Keratinocyte (primary cell): Measurements from ENCODE around the gene MTCL1. TPM values are rescaled to one million over a fixed set of nuclear protein-coding genes. Genes with fewer than 3 reads are reported as not detected.
A peak's percentile ranks its signal among the peaks of the same experiment; 100 is the strongest.

Source experiments
- DNase-seq: peaks from one replicate; pipeline ENCODE4 v3.0.0-alpha.2; 2011; ENCODE audit warnings: low read depth, missing footprints, low spot score
- FAIRE-seq: peaks from 2 replicates; lab custom pipeline; 2011; peaks lifted over from hg19 to GRCh38; lab: Jason Lieb, UNC
- H2AFZ ChIP-seq: 2 replicates; pipeline ENCODE4 v1.6.0; 2012; ENCODE audit warnings: low read length, control low read depth, inconsistent platforms; ENCODE audit not compliant: control insufficient read depth
- H3K27ac ChIP-seq: 2 replicates; pipeline ENCODE4 v1.5.1; 2011; ENCODE audit warnings: low read length; ENCODE audit not compliant: control insufficient read depth, insufficient read depth
- H3K27me3 ChIP-seq: 3 replicates; pipeline ENCODE4 v1.6.0; 2011; ENCODE audit warnings: low read length; ENCODE audit not compliant: control insufficient read depth, insufficient read depth; ENCODE audit errors: extremely low read depth
- H3K36me3 ChIP-seq, 2 experiments: 2 replicates in 1 of 2; 3 replicates in 1 of 2; pipeline ENCODE4 v1.5.1; 2011; ENCODE audit warnings: low read length in 2 of 2, mild to moderate bottlenecking in 1 of 2; ENCODE audit not compliant: control insufficient read depth in 2 of 2, insufficient read depth in 2 of 2; ENCODE audit errors: extremely low read depth in 1 of 2
- H3K4me1 ChIP-seq: 3 replicates; pipeline ENCODE4 v1.5.1; 2011; ENCODE audit warnings: low read length; ENCODE audit not compliant: control insufficient read depth, insufficient read depth; ENCODE audit errors: extremely low read depth
- H3K4me2 ChIP-seq: 3 replicates; pipeline ENCODE4 v1.6.0; 2011; ENCODE audit warnings: low read depth, low read length; ENCODE audit not compliant: control insufficient read depth, insufficient read depth; ENCODE audit errors: extremely low read depth
- H3K4me3 ChIP-seq, 3 experiments: fragments of 200-600 bp in 1 of 3; sonication (generic) in 1 of 3; 2 replicates in 2 of 3; 3 replicates in 1 of 3; pipeline ENCODE4 v1.5.1; 2011 to 2016; ENCODE audit warnings: low read length in 3 of 3, mild to moderate bottlenecking in 3 of 3, control low read depth in 2 of 3, inconsistent platforms in 1 of 3, low read depth in 1 of 3, mixed read lengths in 1 of 3, mixed run types in 1 of 3, moderate library complexity in 1 of 3; ENCODE audit not compliant: control insufficient read depth in 2 of 3, insufficient read depth in 2 of 3; ENCODE audit errors: extremely low read depth in 1 of 3
- H3K79me2 ChIP-seq: 2 replicates; pipeline ENCODE4 v1.6.0; 2012; ENCODE audit warnings: low read length; ENCODE audit not compliant: control insufficient read depth, insufficient read depth
- H3K9ac ChIP-seq: 3 replicates; pipeline ENCODE4 v1.6.0; 2011; ENCODE audit warnings: low read length; ENCODE audit not compliant: control insufficient read depth, insufficient read depth; ENCODE audit errors: extremely low read depth
- H3K9me1 ChIP-seq: 3 replicates; pipeline ENCODE4 v1.6.0; 2011; ENCODE audit warnings: low read length; ENCODE audit not compliant: control insufficient read depth, insufficient read depth; ENCODE audit errors: extremely low read depth
- H3K9me3 ChIP-seq: 2 replicates; pipeline ENCODE4 v1.5.1; 2012; ENCODE audit warnings: low read depth, low read length; ENCODE audit not compliant: control insufficient read depth
- H4K20me1 ChIP-seq: 3 replicates; pipeline ENCODE4 v1.6.0; 2011; ENCODE audit warnings: low read length; ENCODE audit not compliant: control insufficient read depth, insufficient read depth; ENCODE audit errors: extremely low read depth
- CTCF ChIP-seq, 3 experiments: IDR thresholded peaks in 1 of 3; conservative IDR thresholded peaks in 1 of 3; optimal IDR thresholded peaks in 1 of 3; 2 replicates in 2 of 3; 3 replicates in 1 of 3; pipeline versions ENCODE3 to v1.5.1; 2011; ENCODE audit warnings: low read length in 3 of 3, mild to moderate bottlenecking in 3 of 3, moderate library complexity in 2 of 3, control low read depth in 1 of 3, inconsistent platforms in 1 of 3; ENCODE audit not compliant: insufficient read depth in 2 of 3; ENCODE audit errors: extremely low read depth in 1 of 3
- EZH2 ChIP-seq: IDR thresholded peaks from one replicate; pipeline ENCODE4 v1.6.1; 2012; ENCODE audit warnings: inconsistent platforms, mild to moderate bottlenecking, low read length, moderate library complexity
- dilution Hi-C: fragments of 300-500 bp; cut with MboI; formaldehyde crosslinking; loops from one replicate; pipeline ENCODE4 v1.7.0; 2020; ENCODE audit warnings: low sequenced_read_pairs; ENCODE audit not compliant: extremely low pct_ligation_motif_present
- polyA plus RNA-seq, 5 experiments: library from polyadenylated mRNA; depleted of rRNA in 3 of 5; stranded (reverse) in 3 of 5; stranded (forward) in 1 of 5; unstranded in 1 of 5; fragments of >200 nt; gene quantifications; 1 replicate in 1 of 5; 2 replicates in 3 of 5; 3 replicates in 1 of 5; pipeline versions ENCODE4 v1.2.1 to v1.2.3, GENCODE V29; 2011 to 2012; ENCODE audit warnings: missing spikeins in 2 of 5, low read depth in 1 of 5, low replicate concordance in 1 of 5

MTCL1 gene
- polyA plus RNA-seq, 1 donor (not counting 4 experiments of a cell fraction or from before 2014, with no cell fraction given) = 15.4 TPM

- no peak overlapping the region for H2AFZ ChIP-seq
- H3K36me3 ChIP-seq = peaks cover 2 to 26% of the 10 kb centered on the region in 2 experiments
- no peaks in the 10 kb centered on the region for H3K27me3 ChIP-seq
- peak overlapping the region in 1 of 3 experiments; percentile 10 for H3K4me3 ChIP-seq
- peak overlapping the region; percentile 55 for H3K4me2 ChIP-seq
- peak overlapping the region; percentile 0 for H3K9ac ChIP-seq
- H3K79me2 ChIP-seq = peaks cover 46% of the 10 kb centered on the region
- DNase-seq (no peak), FAIRE-seq (peak; percentile 90)
- H3K4me1 ChIP-seq = peaks cover 29% of the 10 kb centered on the region
- TF ChIP-seq EZH2 = no peak
- TF ChIP-seq CTCF (optimal IDR thresholded peaks at IDR 0.05 in 1 of 3, IDR thresholded peaks at IDR 0.05 in 1 of 3, conservative IDR thresholded peaks at IDR 0.05 in 1 of 3; ENCODE audit: extremely low read depth in 1 of 3, insufficient read depth in 2 of 3, low read length in 3 of 3) = no peak
- peak overlapping the region; percentile 53 for H3K27ac ChIP-seq
- no peaks in the 10 kb centered on the region for H4K20me1 ChIP-seq
- dilution Hi-C loops = no loop called here
- peaks cover 3% of the 10 kb centered on the region for H3K9me1 ChIP-seq
- no peaks in the 10 kb centered on the region for H3K9me3 ChIP-seq
Observed at GRCh38 chr18:8750954-8751415, 45.6 kb downstream of the MTCL1 start.

- DNase-seq (no peak), FAIRE-seq (peak; percentile 9)
- dilution Hi-C loops = no loop called here
- H3K9me3 ChIP-seq = no peaks in the 10 kb centered on the region
- H3K36me3 ChIP-seq = peaks cover 2 to 26% of the 10 kb centered on the region in 2 experiments
- H3K9me1 ChIP-seq = peaks cover 3% of the 10 kb centered on the region
- H3K4me3 ChIP-seq = no peak overlapping the region
- H3K4me2 ChIP-seq = no peak overlapping the region
- H2AFZ ChIP-seq = no peak overlapping the region
- peak overlapping the region; percentile 53 for H3K27ac ChIP-seq
- H3K27me3 ChIP-seq = no peaks in the 10 kb centered on the region
- TF ChIP-seq EZH2 (no peak), CTCF (optimal IDR thresholded peaks at IDR 0.05 in 1 of 3, IDR thresholded peaks at IDR 0.05 in 1 of 3, conservative IDR thresholded peaks at IDR 0.05 in 1 of 3; ENCODE audit: extremely low read depth in 1 of 3, insufficient read depth in 2 of 3, low read length in 3 of 3) (no peak)
- H4K20me1 ChIP-seq = no peaks in the 10 kb centered on the region
- no peak overlapping the region for H3K9ac ChIP-seq
- peaks cover 43% of the 10 kb centered on the region for H3K79me2 ChIP-seq
- H3K4me1 ChIP-seq = peaks cover 31% of the 10 kb centered on the region
Observed at GRCh38 chr18:8751692-8752091, 46.3 kb downstream of the MTCL1 start.
